Gastrocnemius medialis (tissue), 4 donors: Measurements from ENCODE around the gene AHRR.

Source experiments
- CTCF ChIP-seq, 5 experiments: fragments of 450-650 bp in 3 of 5; fragments of 200-600 bp in 2 of 5; sonication (generic) in 2 of 5; IDR thresholded peaks in 4 of 5; conservative IDR thresholded peaks in 1 of 5; 1 replicate in 4 of 5; 2 replicates in 1 of 5; pipeline ENCODE4 v1.5.1; 2016 to 2019; ENCODE audit warnings: antibody characterized with exemption in 5 of 5, mild to moderate bottlenecking in 3 of 5, moderate library complexity in 3 of 5
- POLR2A ChIP-seq, 2 donors: fragments of 450-650 bp; IDR thresholded peaks; one replicate each; pipeline ENCODE4 v1.6.1; 2017; ENCODE audit warnings: antibody characterized with exemption in 2 of 2, mild to moderate bottlenecking in 2 of 2, moderate library complexity in 2 of 2

GRCh38 chr5:334903-335739 is 13.6 kb downstream of the AHRR start:
- no peak for TF ChIP-seq POLR2A (IDR thresholded peaks at IDR 0.05)
- TF ChIP-seq CTCF (IDR thresholded peaks at IDR 0.05 in 4 of 5, conservative IDR thresholded peaks at IDR 0.05 in 1 of 5), result no peak
